ENCODE data around the gene RARRES2. TPM values are rescaled to one million over a fixed set of nuclear protein-coding genes. Genes with fewer than 3 reads are reported as not detected.
A peak's percentile ranks its signal among the peaks of the same experiment; 100 is the strongest.

Gene RARRES2
- total RNA-seq, 2 donors from 2014 or later = 76.4 to 102 TPM

- no peaks in the 10 kb centered on the region for H3K36me3 ChIP-seq
- no peak for DNase-seq (ENCODE audit: low spot score)
- TF ChIP-seq CTCF (IDR thresholded peaks at IDR 0.05) = no peak
- H3K27ac ChIP-seq = no peak overlapping the region
- H3K27me3 ChIP-seq (replicated peaks; ENCODE audit: insufficient read depth) = no peaks in the 10 kb centered on the region
- H3K4me1 ChIP-seq (ENCODE audit: control insufficient read depth in 1 of 2, low read depth in 2 of 2) = no peaks in the 10 kb centered on the region
- H3K4me3 ChIP-seq = no peak overlapping the region
- H3K9me3 ChIP-seq = no peaks in the 10 kb centered on the region
- no peak for ATAC-seq (ENCODE audit: insufficient number of reproducible peaks, low FRiP score, low read depth)
Measured at GRCh38 chr7:150357771-150358427, 16.5 kb upstream of the RARRES2 start.

- DNase-seq (ENCODE audit: low spot score) = no peak
- H3K36me3 ChIP-seq = no peaks in the 10 kb centered on the region
- no peaks in the 10 kb centered on the region for H3K4me1 ChIP-seq (ENCODE audit: control insufficient read depth in 1 of 2, low read depth in 2 of 2)
- ATAC-seq (ENCODE audit: insufficient number of reproducible peaks, low FRiP score, low read depth) = no peak
- H3K4me3 ChIP-seq = no peak overlapping the region
- no peaks in the 10 kb centered on the region for H3K9me3 ChIP-seq
- no peak for TF ChIP-seq CTCF (IDR thresholded peaks at IDR 0.05)
- no peak overlapping the region for H3K27ac ChIP-seq
- no peaks in the 10 kb centered on the region for H3K27me3 ChIP-seq (replicated peaks; ENCODE audit: insufficient read depth)
Measured at GRCh38 chr7:150357270-150357669, 15.8 kb upstream of the RARRES2 start.

GRCh38 chr7:150356265-150356897, 15.0 kb upstream of the RARRES2 start:
- H3K4me3 ChIP-seq = no peak overlapping the region
- no peaks in the 10 kb centered on the region for H3K36me3 ChIP-seq
- H3K9me3 ChIP-seq = no peaks in the 10 kb centered on the region
- TF ChIP-seq CTCF (IDR thresholded peaks at IDR 0.05) = peak; percentile 31
- H3K4me1 ChIP-seq (ENCODE audit: control insufficient read depth in 1 of 2, low read depth in 2 of 2) = no peaks in the 10 kb centered on the region
- no peaks in the 10 kb centered on the region for H3K27me3 ChIP-seq (replicated peaks; ENCODE audit: insufficient read depth)
- DNase-seq (ENCODE audit: low spot score) = no peak
- H3K27ac ChIP-seq = no peak overlapping the region
- ATAC-seq (ENCODE audit: insufficient number of reproducible peaks, low FRiP score, low read depth) = no peak

- no peak for TF ChIP-seq CTCF (IDR thresholded peaks at IDR 0.05)
Measured at GRCh38 chr7:150355666-150356059, 14.2 kb upstream of the RARRES2 start.

GRCh38 chr7:150351587-150352194, 10.3 kb upstream of the RARRES2 start:
- Histone ChIP-seq H3K9me3 (no peaks in the 10 kb centered on the region), H3K27ac (no peak overlapping the region), H3K4me3 (no peak overlapping the region), H3K4me1 (ENCODE audit: control insufficient read depth in 1 of 2, low read depth in 2 of 2) (no peaks in the 10 kb centered on the region), H3K27me3 (replicated peaks; ENCODE audit: insufficient read depth) (no peaks in the 10 kb centered on the region), H3K36me3 (no peaks in the 10 kb centered on the region)
- no peak for DNase-seq (ENCODE audit: low spot score)
- no peak for ATAC-seq (ENCODE audit: insufficient number of reproducible peaks, low FRiP score, low read depth)
- no peak for TF ChIP-seq CTCF (IDR thresholded peaks at IDR 0.05)

More at GRCh38 chr7:150355666-150356059, 14.2 kb upstream of the RARRES2 start:
- Histone ChIP-seq H3K4me1 (ENCODE audit: control insufficient read depth in 1 of 2, low read depth in 2 of 2) (no peaks in the 10 kb centered on the region), H3K4me3 (no peak overlapping the region), H3K27me3 (replicated peaks; ENCODE audit: insufficient read depth) (no peaks in the 10 kb centered on the region), H3K36me3 (no peaks in the 10 kb centered on the region), H3K9me3 (no peaks in the 10 kb centered on the region), H3K27ac (no peak overlapping the region)
- ATAC-seq (ENCODE audit: insufficient number of reproducible peaks, low FRiP score, low read depth) = no peak
- DNase-seq (ENCODE audit: low spot score) = no peak

Data from thoracic aorta (tissue), 2 donors.